Stimulated activated CD8-positive, alpha-beta memory T cell treated with anti-CD3 and anti-CD28 coated beads, Interleukin-4, amount 100 ng/mL, for 24 hours (primary cell): ENCODE measurements around the gene TCHH.
"Not testable (repeated sequence)": the region's sequence is repeated elsewhere in the genome, so short reads cannot be mapped to it uniquely, and the experiment has no call there.

Experiments used
- DNase-seq: peaks from one replicate; pipeline ENCODE4 v3.0.0-alpha.2; 2020; ENCODE audit warnings: low read depth

Gene TCHH

GRCh38 chr1:152112101-152112884 is 3.0 kb downstream of the TCHH start:
- no peak for DNase-seq

DNA sequence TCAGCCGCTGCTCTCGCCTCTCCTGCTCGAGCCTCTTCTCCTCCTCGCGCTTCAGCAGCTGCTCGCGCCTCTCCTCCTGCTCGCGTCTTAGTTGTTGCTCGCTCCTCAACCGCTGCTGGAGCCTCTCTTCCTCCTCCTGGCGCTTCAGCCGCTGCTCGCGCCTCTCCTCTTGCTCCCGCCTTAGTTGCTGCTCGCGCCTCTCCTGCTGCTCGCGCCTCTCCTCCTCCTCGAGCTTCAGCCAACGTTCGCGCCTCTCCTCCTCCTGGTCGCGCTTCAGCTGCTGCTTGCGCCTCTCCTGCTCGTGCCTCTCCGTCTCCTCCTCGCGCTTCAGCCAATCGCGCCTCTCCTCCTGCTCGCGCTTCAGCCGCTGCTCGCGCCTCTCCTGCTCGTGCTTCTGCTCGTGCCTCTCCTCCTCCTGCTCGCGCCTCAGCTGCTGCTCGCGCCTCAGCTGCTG is 3.7 kb downstream of the TCHH start:
- no peak for DNase-seq

DNA sequence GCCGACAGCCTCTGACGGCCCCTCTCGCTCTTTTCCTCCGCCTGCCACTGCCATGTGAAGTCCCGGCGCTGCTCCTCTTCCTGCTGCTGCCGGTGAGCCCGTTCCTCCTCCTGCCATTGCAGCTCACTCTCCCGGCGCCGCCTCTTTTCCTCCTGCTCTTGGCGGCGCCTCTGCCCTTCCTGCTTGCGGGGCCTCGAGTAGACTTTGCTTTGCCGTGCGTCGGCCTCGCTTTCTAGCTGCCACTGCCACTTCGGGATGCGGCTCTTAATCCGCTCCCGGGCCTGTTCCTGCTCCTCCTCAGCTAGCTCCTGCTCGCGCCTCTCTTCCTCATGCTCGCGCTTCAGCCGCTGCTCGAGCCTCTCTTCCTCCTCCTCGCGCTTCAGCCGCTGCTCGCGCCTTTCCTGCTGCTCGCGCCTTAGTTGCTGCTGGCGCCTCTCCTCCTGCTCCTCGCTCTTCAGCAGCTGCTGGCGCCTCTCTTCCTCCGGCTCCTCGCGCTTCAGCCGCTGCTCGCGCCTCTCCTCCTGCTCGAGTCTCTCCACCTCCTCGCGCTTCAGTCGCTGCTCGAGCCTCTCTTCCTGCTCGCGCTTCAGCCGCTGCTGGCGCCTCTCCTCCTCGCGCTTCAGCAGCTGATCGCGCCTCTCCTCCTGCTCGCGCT is 4.3 kb downstream of the TCHH start:
- DNase-seq = no peak

DNA sequence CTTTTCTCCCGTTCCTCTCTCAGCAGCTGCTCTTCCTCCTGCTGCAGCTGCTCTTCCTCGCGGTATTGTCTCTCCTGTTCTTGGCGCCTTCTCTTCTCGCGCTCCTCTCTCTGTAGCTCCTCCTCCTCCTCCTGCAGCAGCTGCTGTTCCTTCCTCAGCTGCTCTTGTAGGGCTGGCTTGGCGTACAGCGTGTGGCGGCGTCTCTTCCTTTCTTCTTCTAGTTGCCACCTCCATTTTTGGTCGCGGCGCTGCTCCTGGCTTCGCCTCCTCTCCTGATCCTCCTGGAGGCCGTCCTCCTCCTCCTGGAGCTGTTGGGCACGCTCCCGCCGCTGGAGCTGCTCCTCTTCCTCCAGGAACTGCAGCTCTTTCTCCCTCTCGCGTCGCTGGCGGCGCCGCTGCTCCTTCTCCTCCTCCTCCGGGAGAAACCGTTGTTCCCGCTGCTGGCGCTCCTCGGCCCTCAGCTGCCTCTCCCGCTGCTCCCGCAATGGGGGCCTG is 4.8 kb downstream of the TCHH start:
- no peak for DNase-seq

- DNase-seq = no peak
Observed at GRCh38 chr1:152109998-152110294, 5.3 kb downstream of the TCHH start.

- DNase-seq = no peak
Observed at GRCh38 chr1:152109231-152109997, 5.8 kb downstream of the TCHH start.

DNA sequence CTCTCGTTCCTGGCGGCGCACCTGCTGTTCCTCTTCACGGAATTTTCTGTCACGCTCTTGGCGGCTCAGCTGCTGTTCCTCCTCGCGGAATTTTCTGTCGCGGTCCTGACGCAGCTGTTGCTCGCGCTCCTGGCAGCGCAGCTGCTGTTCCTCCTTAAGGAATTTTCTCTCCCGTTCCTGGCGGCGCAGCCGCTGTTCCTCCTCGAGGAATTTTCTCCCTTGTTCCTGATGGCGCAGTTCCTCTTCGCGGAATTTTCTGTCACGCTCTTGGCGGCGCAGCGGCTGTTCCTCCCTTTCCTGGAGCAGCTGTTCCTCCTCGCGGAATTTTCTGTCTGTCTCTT is 6.4 kb downstream of the TCHH start:
- DNase-seq = no peak

GRCh38 chr1:152107984-152108881 is 7.0 kb downstream of the TCHH start:
- DNase-seq = no peak

GRCh38 chr1:152107031-152107983 is 7.9 kb downstream of the TCHH start:
- no peak for DNase-seq

DNA sequence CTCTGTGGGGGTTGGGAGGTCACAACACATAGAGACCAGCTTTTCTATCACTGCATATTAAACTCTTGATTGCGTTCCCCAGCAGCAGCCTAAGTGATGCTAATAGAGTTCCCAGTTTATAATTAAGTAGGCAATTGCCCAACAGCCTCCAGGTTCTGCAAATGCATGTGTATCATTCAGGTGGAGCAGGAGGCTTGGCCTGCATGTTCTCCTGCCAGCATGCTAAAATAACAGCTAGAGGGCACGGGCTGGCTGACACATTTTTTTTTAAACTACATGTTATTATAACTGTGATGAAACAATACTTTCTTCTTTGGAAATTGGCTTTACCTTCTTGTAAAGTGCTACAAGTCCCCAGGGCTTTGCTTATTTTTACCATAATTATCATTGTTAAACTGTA is 10.4 kb downstream of the TCHH start:
- DNase-seq = no peak

DNA sequence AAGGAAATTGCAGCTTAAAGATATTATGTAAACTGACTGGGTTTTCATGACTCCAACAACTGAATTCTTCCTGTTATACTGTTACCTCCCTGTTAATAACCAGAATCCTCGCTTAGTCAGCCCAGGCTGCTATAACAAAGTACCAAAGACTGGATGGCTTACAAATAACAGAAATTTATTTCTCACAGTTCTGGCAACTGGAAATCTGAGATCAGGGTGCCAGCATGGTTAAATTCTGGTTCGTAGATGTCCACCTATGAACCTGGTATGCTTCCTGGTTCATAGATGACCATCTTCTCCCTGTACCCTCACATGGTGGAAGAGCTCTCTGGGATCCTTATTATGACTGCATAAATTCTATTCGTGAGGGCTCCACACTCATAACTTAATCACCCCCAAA is 18.3 kb downstream of the TCHH start:
- no peak for DNase-seq

DNA sequence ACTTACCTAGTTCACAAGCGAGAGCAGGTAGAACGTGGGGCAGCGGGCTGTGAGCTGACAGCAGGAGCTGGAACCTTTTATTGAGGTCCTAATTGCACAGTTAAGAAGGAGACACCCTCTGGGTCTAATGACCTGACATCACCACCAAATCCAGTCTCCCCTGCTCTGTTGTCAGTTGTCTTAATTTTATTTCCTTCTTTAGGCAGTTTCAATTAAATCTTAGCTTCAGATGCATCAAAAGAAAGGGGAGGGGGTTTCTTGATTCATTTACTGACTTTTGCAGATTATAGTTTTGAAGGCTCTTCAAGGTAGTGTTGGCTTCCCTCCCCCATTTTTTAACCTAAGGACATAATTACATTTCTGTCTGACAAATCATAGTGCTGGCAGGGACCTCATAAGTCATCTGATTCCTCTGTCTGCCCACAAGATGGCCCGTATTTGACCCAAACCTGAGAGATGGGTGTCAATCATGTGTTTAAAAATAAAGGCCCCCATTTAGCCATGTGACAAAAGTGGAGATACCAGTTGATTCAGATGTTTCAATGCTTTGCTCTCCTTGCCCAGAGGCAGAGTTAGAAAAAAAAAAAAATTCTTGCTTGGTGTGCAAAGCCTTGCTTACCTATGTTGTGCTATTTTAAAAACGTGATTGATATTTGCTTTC is 26.1 kb downstream of the TCHH start, which contains the start of gene TCHHL1:
TSS of gene TCHHL1 (minus strand) at position 51 of the 661 bp plus-strand sequence. CDS start 921 bp downstream, outside the sequence.
- no peak for DNase-seq

DNA sequence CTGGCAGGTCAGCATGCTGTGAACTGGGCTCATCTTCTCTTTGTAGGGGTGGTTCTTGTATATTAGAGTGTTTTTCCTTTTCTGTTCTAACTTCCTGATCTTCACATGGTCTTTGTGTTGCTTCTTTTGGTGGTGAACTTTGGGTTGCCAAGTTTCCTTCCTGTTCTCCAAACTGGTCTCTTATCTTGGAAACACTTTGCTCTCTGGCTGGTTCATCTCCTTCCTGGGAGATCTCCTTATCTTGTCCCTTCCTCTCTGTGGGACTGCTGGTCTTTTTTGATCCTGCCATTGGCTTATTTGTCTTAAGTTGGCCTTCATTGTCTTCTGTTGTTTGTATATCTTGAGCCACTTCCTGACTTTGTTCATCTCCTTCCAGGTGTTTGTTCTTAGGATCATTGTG is 28.5 kb downstream of the TCHH start:
- DNase-seq = no peak

- no peak for DNase-seq
Observed at GRCh38 chr1:152084853-152085252, 30.4 kb downstream of the TCHH start.

GRCh38 chr1:152081026-152081425 is 34.2 kb downstream of the TCHH start:
- not testable (repeated sequence) for DNase-seq

GRCh38 chr1:152080494-152080893 is 34.8 kb downstream of the TCHH start:
- not testable (repeated sequence) for DNase-seq

GRCh38 chr1:152078831-152079441 is 36.3 kb downstream of the TCHH start:
- no peak for DNase-seq

GRCh38 chr1:152072311-152072710 is 42.9 kb downstream of the TCHH start:
- no peak for DNase-seq

- no peak for DNase-seq
Observed at GRCh38 chr1:152071123-152071522, 44.1 kb downstream of the TCHH start.

DNA sequence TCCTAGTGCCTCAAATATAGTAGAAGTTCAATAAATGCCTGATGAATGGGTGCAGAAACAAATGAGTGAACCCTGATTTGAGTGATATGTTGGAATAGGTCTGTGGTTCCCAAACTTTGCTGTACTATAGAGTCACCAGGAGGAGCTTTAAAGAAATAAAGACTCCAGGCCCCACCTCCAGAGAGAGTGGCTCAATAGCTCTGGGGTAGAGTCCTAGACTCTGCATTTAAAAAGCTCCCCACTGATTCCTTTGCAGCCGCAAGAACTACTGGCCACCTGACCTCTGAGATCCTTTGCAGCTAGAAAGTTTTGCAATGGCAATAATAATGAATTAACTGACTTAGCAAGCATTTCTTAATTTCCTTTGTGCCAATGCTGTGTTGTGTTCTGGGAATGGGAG is 47.3 kb downstream of the TCHH start:
- DNase-seq = no peak
